ENCODE data around the gene COMMD3. TPM values are rescaled to one million over a fixed set of nuclear protein-coding genes. Genes with fewer than 3 reads are reported as not detected.
"Not testable (repeated sequence)": the region's sequence is repeated elsewhere in the genome, so short reads cannot be mapped to it uniquely, and the experiment has no call there.

COMMD3 gene
- total RNA-seq, result 10 to 100 TPM; 49.3 to 56.4 (median 51.0) TPM

DNA sequence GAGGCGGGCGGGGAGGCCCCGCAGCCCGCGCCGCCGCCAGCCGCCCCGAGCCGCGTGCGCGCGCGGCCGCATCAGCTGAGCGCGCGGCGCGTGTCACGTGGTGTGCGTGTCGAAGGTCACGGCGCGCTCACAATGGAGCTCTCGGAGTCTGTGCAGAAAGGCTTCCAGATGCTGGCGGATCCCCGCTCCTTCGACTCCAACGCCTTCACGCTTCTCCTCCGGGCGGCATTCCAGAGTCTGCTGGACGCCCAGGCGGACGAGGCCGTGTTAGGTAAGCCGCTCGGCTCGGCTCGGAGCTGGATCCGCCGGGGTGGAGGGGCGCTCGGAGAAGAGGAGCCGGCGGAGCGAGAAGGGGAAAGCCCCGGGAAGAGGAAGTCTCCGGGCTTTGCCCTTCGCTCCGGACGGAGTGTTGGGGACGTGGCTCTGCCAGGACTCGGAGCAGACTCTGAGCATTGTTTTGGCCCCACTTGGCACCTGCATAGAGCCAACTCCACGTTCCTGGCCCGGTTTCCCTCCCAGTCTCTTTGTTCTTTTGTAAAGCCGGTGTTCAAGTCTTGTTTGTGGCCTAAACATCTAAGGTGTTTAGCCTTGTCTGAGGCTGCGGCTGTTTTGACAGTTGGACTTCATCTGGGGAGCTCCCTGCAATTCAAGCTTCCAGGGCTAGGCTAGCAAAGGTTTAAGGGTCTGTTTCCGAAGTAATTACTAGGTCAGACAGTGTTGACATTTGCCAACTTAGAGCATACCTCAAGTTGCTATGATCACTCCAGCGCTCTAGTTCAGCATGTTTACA is at the start of gene COMMD3:
TSS of gene COMMD3 (plus strand) at position 103 of the 790 bp plus-strand sequence. CDS start at position 133, 30 bp downstream.
- DNase-seq (peak; percentile 69), ATAC-seq (peak; percentile 65 to 71)
- Mint-ChIP-seq H3K27me3 (ENCODE audit: low read depth) (peaks cover 2% of the 10 kb centered on the region), H3K4me3 (peak within 1 kb of the TSS; percentile 86), H3K4me1 (ENCODE audit: low read depth) (peaks cover 36% of the 10 kb centered on the region), H3K36me3 (ENCODE audit: insufficient read depth) (no peaks in the 10 kb centered on the region), H3K9me3 (no peaks in the 10 kb centered on the region)

DNA sequence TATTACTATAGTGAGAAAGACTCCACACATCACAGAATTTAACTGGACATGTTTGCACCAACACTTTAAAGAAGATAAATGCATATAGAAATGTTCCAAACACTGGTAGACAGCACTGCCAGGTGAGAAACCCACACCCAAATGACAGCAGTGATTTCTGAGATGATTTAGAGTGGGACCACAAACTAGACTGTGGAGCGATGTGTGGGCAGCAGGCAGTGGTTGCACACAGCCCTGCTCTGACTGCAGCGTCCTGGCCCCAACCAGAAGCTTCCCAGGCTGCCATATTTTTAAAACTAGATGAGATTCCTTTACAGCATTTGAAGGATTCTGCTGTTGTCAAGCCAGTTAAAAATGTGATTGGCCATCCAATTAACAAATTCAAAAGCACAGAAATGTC is 47.7 kb upstream of the COMMD3 start:
- ATAC-seq, result peak in 1 of 2 donors; percentile 52
- no peaks in the 10 kb centered on the region for H3K4me1 Mint-ChIP-seq (ENCODE audit: low read depth)
- no peaks in the 10 kb centered on the region for H3K9me3 Mint-ChIP-seq
- no peak overlapping the region for H3K4me3 Mint-ChIP-seq
- no peaks in the 10 kb centered on the region for H3K36me3 Mint-ChIP-seq (ENCODE audit: insufficient read depth)
- no peak for DNase-seq
- H3K27me3 Mint-ChIP-seq (ENCODE audit: low read depth), result peaks cover 19% of the 10 kb centered on the region

DNA sequence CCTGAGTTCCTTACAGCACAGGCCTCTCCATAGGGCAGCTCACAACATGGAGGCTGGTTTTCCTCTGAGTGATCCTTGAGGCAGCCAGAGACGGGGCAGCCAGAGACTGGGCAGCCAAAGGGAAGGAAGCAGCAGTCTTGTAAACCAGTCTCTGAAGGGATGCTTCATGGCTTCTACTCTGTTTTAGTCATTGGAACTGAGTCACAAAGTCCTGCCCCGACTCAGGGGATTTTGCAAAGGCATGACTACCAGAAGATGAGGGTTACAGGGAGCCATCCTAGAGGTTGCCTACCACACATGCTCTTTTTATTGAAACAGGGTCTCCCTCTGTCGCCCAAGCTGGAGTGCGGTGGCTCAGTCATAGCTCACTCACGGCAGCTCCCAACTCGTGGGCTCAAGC is 44.4 kb upstream of the COMMD3 start:
- Mint-ChIP-seq H3K4me3 (no peak overlapping the region), H3K36me3 (ENCODE audit: insufficient read depth) (no peaks in the 10 kb centered on the region), H3K4me1 (ENCODE audit: low read depth) (no peaks in the 10 kb centered on the region), H3K27me3 (ENCODE audit: low read depth) (peaks cover 9% of the 10 kb centered on the region), H3K9me3 (no peaks in the 10 kb centered on the region)
- ATAC-seq, result peak; percentile 55 to 76
- DNase-seq, result no peak

DNA sequence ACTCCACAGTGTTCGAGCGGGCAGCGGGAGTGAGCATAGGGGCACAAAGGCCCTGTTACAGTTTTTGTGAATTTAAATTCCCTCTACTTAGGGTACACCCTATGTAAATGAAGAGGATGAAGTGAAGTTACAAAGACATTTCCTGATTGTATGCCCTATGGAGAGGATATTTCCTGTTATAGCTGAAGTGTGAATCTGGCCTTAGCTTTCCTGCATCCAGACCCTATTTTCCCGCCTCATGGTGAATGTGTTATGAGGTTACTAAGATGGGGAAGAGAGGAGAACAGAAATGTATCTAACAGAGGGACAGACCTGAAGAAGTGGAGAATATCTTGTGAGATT is 37.8 kb upstream of the COMMD3 start:
- no peak for ATAC-seq
- H3K4me1 Mint-ChIP-seq (ENCODE audit: low read depth), result no peaks in the 10 kb centered on the region
- peaks cover 7% of the 10 kb centered on the region for H3K27me3 Mint-ChIP-seq (ENCODE audit: low read depth)
- H3K9me3 Mint-ChIP-seq, result no peaks in the 10 kb centered on the region
- H3K4me3 Mint-ChIP-seq, result no peak overlapping the region
- H3K36me3 Mint-ChIP-seq (ENCODE audit: insufficient read depth), result no peaks in the 10 kb centered on the region
- no peak for DNase-seq

DNA sequence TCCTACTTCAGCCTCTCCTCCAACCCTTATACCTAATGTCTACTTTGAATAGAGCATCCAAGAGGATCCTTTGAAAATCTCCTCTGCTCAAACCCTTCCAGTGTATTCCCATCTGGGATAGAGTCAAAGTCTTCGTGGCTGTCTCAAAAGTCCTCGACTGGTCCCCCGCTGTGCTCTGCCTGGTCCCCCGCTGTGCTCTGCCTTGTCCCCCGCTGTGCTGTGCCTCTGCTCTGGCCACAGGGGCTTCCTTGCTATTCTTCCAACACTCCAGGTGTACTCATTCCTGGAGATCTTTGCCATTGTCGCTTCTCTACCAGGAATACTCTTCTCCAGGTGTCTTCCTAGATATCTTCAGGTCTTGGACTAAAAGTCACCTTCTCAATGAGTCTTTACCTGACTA is 36.1 kb upstream of the COMMD3 start:
- DNase-seq (no peak), ATAC-seq (no peak)
- Mint-ChIP-seq H3K9me3 (no peaks in the 10 kb centered on the region), H3K4me3 (no peak overlapping the region), H3K36me3 (ENCODE audit: insufficient read depth) (no peaks in the 10 kb centered on the region), H3K27me3 (ENCODE audit: low read depth) (peaks cover 7% of the 10 kb centered on the region), H3K4me1 (ENCODE audit: low read depth) (no peaks in the 10 kb centered on the region)

DNA sequence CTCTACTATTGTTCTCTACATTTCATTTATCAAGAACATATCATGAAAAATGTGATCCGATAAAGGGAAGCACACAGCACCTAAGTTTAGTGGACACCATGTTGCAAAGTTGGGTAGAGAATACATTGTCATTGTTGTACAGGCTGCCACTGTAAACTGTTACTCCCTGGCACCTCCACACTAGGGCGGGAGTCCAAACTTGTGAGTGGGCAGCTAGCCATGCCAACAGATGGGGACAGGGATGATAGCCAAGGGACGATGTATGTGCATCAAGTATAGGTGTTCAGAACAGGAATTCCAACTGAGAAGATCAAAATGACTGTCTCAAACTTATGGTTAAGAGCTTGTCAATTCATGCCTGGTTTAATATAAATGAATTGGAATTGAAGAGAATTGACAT is 31.1 kb upstream of the COMMD3 start:
- Mint-ChIP-seq H3K27me3 (ENCODE audit: low read depth) (peaks cover 7% of the 10 kb centered on the region), H3K9me3 (no peaks in the 10 kb centered on the region), H3K4me3 (no peak overlapping the region), H3K4me1 (ENCODE audit: low read depth) (no peaks in the 10 kb centered on the region), H3K36me3 (ENCODE audit: insufficient read depth) (no peaks in the 10 kb centered on the region)
- DNase-seq, result no peak
- ATAC-seq, result no peak

DNA sequence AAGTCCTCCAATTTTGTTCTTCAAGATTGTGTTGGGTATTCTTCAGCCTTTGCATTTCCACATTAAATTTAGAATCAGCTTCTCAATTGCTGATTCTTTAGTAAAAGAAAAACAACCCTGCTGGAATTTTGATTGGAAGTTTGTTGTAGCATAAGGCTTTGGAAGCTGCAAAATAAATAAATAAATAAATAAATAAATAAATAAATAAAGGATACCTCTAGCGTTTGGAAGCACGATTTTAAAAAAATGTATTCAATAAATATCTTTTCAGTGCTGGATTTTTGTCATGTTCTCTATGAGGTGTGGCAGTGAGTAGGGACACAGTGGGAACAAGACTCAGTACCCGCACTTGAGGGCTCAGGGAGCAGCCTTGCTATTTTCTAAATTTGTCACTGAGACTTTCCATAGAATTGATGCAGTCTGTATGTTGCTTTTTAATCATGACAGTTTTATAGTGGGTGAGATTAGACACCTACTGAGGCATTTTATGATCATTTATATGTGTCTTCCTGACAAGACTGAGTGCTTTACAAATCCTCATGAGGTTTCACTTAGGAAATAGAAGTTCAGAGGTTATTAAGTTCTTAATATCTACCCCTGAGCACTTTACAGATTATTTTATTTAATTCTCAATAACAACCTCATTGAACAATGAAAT is 22.3 kb upstream of the COMMD3 start:
- H3K36me3 Mint-ChIP-seq (ENCODE audit: insufficient read depth), result no peaks in the 10 kb centered on the region
- ATAC-seq, result no peak

DNA sequence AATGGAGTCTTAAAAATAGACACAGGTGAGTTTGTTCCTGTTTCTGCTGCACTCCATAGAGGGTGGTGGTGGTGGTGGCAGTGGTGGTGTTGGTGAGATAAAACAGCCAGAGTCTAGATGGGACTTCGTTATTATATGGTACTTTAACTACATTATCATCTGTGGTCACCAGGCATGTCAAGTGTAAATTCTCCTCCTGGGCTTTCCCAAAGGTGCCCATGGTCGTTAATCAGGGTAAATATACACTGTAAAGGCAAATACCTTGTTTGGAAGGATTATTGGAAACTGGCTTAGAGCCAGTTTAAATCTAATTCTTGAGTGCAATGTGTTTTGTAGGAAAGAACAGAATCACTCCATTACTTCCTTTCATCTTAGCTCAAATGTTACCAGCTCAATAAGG is 21.5 kb upstream of the COMMD3 start:
- H3K36me3 Mint-ChIP-seq (ENCODE audit: insufficient read depth), result no peaks in the 10 kb centered on the region
- H3K4me3 Mint-ChIP-seq, result no peak overlapping the region
- peaks cover 12% of the 10 kb centered on the region for H3K27me3 Mint-ChIP-seq (ENCODE audit: low read depth)
- H3K4me1 Mint-ChIP-seq (ENCODE audit: low read depth), result no peaks in the 10 kb centered on the region
- DNase-seq (no peak), ATAC-seq (no peak)
- no peaks in the 10 kb centered on the region for H3K9me3 Mint-ChIP-seq

More for the DNA sequence above, 22.3 kb upstream of the COMMD3 start:
- Mint-ChIP-seq H3K4me3 (no peak overlapping the region), H3K27me3 (ENCODE audit: low read depth) (peaks cover 12% of the 10 kb centered on the region), H3K4me1 (ENCODE audit: low read depth) (no peaks in the 10 kb centered on the region), H3K9me3 (no peaks in the 10 kb centered on the region)
- no peak for DNase-seq

DNA sequence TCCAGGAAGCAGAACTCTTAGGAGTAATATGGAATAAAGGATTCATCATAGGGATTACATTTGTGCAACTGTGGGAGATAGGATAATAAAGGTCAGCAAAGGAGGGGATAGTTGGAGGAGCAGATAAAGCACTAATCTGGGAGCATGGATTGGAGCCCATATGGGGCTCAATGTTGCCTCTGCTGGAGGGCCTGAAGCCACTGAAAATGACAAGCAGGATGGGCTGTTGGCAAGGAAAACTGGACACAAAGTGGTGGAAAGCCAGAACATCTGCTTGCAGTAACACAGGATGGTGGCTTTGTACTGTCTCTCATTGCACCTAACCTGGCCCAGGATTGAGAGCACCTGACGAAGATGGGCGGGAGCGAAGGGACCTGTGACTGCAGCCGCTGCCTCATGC is 15.0 kb upstream of the COMMD3 start:
- Mint-ChIP-seq H3K4me1 (ENCODE audit: low read depth) (no peaks in the 10 kb centered on the region), H3K4me3 (no peak overlapping the region), H3K36me3 (ENCODE audit: insufficient read depth) (no peaks in the 10 kb centered on the region), H3K9me3 (no peaks in the 10 kb centered on the region), H3K27me3 (ENCODE audit: low read depth) (peaks cover 9% of the 10 kb centered on the region)
- ATAC-seq (no peak), DNase-seq (no peak)

DNA sequence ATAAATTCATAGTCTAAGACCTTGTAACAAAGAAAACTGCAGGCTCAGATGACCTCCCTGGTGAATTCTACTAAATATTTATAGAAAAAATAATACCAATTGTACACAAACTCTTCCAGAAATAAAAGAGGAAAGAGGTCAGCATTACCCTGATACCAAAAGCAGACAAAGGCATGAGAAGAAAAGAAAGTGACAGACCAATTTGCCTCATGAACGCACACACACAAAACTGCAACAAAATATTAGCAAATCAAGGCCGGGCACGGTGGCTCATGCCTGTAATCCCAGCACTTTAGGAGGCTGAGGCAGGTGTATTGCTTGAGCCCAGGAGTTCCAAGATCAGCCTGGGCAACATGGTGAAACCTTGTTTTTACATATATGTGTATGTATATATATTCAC is 12.7 kb upstream of the COMMD3 start:
- Mint-ChIP-seq H3K4me1 (ENCODE audit: low read depth) (peaks cover 3% of the 10 kb centered on the region), H3K36me3 (ENCODE audit: insufficient read depth) (no peaks in the 10 kb centered on the region), H3K4me3 (no peak overlapping the region), H3K27me3 (ENCODE audit: low read depth) (peaks cover 14% of the 10 kb centered on the region), H3K9me3 (no peaks in the 10 kb centered on the region)
- DNase-seq, result no peak
- ATAC-seq, result no peak

DNA sequence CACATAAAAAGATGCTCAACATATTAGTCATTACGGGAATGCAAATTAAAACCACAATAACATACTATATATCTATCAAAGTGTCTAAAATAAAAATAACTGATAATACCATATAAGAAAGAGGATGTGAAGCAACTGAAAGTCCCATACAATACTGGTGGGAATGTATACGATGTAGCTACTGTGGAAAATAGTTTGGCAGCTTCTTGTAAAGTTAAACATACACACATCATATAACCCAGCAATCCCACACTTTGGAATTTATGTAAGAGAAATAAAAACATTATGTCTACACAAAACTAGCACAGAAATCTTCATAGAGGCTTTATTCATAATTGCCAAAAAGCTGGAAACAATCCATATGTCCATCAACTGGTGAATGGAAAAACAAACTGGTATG is 10.5 kb upstream of the COMMD3 start:
- no peaks in the 10 kb centered on the region for H3K36me3 Mint-ChIP-seq (ENCODE audit: insufficient read depth)
- H3K4me1 Mint-ChIP-seq (ENCODE audit: low read depth), result peaks cover 8% of the 10 kb centered on the region
- ATAC-seq (no peak), DNase-seq (no peak)
- no peak overlapping the region for H3K4me3 Mint-ChIP-seq
- peaks cover 11% of the 10 kb centered on the region for H3K27me3 Mint-ChIP-seq (ENCODE audit: low read depth)
- no peaks in the 10 kb centered on the region for H3K9me3 Mint-ChIP-seq

DNA sequence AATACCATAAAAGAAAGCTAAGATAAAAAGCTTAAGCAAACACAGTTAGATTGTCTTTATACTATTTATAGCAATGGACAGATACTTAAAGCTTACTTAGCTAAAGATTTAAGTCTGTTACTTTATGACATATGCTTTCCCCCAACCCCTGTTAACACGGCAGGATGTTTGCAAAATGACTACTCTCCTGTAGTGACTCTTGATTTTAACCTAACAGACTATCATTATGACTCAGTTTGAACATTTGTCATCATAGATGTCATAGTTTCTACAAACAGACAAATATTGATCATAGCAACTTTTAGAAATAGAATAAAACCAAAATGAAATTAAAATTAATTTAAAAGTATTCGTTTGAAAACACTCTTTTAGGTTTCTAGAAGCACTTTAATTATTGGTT is 7.8 kb upstream of the COMMD3 start:
- H3K4me3 Mint-ChIP-seq, result no peak overlapping the region
- no peaks in the 10 kb centered on the region for H3K36me3 Mint-ChIP-seq (ENCODE audit: insufficient read depth)
- peaks cover 18% of the 10 kb centered on the region for H3K27me3 Mint-ChIP-seq (ENCODE audit: low read depth)
- DNase-seq, result no peak
- peaks cover 8% of the 10 kb centered on the region for H3K4me1 Mint-ChIP-seq (ENCODE audit: low read depth)
- no peaks in the 10 kb centered on the region for H3K9me3 Mint-ChIP-seq
- ATAC-seq, result peak; percentile 99 to 100

DNA sequence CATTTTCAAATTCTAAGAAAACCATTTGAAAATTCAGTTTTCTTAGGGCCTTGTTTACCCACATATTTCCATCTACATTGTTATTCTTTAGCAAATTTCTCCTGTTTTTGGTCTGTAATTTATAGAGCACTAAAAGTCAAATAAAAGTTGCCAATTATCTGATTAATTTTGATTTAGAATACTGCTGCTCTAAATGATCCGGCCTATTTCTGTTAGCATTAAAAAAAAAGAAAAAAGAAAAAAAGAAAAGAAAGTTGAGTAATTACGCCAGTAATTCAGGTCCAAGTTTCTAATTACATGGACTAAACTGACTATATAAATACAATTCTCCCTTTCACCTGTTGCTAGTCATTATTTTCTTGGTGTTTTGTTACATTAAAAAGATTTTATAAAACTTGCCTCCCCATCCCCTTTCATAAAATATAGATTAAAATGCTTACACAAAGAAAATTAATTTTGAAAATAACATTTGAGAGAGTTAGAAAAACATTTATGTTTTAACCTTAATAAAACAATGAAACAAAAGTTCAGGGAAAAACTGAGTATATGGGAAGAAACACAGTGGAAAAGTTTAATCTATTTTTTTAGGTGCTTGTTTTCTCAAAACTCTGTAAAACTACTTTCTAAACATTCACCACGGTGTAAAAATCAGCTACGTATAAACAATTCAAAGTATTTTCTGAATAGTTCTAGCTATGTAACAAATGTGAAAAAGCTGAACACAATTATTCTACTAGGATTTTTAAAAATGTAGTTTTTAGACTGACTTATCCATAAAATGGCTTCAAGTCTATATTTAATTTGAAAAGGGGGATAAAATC is 6.8 kb upstream of the COMMD3 start:
- Mint-ChIP-seq H3K4me3 (no peak overlapping the region), H3K27me3 (ENCODE audit: low read depth) (peaks cover 18% of the 10 kb centered on the region), H3K36me3 (ENCODE audit: insufficient read depth) (no peaks in the 10 kb centered on the region), H3K4me1 (ENCODE audit: low read depth) (peaks cover 8% of the 10 kb centered on the region), H3K9me3 (no peaks in the 10 kb centered on the region)
- DNase-seq (no peak), ATAC-seq (no peak)

DNA sequence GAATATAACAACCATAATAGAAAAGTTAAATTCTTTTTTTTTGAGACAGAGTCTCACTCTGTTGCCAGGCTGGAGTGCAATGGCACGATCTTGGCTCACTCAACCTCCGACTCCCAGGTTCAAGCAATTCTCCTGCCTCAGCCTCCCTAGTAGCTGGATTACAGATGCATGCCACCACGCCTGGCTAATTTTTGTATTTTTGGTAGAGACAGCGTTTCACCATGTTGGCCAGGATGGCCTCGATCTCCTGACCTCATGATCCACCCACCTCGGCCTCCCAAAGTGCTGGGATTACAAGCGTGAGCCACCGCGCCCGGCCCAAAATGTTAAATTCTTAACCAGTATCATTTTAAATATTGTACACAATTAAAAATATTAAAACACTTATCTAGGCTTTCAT is 6.2 kb upstream of the COMMD3 start:
- H3K9me3 Mint-ChIP-seq; ATAC-seq; H3K4me3 Mint-ChIP-seq; H3K36me3 Mint-ChIP-seq (ENCODE audit: insufficient read depth); DNase-seq: not testable (repeated sequence)
- H3K27me3 Mint-ChIP-seq (ENCODE audit: low read depth), result peaks cover 17% of the 10 kb centered on the region
- H3K4me1 Mint-ChIP-seq (ENCODE audit: low read depth), result peaks cover 11% of the 10 kb centered on the region
